HepG2 (cell line): ENCODE measurements around the gene MIER1. TPM values are rescaled to one million over a fixed set of nuclear protein-coding genes. Genes with fewer than 3 reads are reported as not detected.

Experiments used
- ZNF281 ChIP-seq: sonication (generic); formaldehyde crosslinking; IDR thresholded peaks from 2 replicates; pipeline ENCODE4 v1.4.0; 2020; ENCODE audit warnings: missing genetic modification reagents, borderline replicate concordance
- ZNF775 ChIP-seq: sonication (generic); formaldehyde crosslinking; IDR thresholded peaks from 2 replicates; pipeline ENCODE4 v1.4.0; 2020; ENCODE audit warnings: missing genetic modification reagents, mild to moderate bottlenecking, moderate library complexity, borderline replicate concordance
- polyA plus RNA-seq, 8 experiments: library from polyadenylated mRNA; depleted of rRNA in 3 of 8; stranded (reverse) in 7 of 8; unstranded in 1 of 8; fragments of >200 nt; fragmentation: Illumina TruSeq in 4 of 8; extraction: Trizol in 4 of 8; gene quantifications; 2 replicates each; pipeline versions ENCODE4 v1.2.1 to v1.2.3, GENCODE V29; 2011 to 2016; ENCODE audit warnings: low read depth in 4 of 8, missing spikeins in 1 of 8, mixed read lengths in 1 of 8; ENCODE audit not compliant: insufficient read depth in 1 of 8
- total RNA-seq, 5 experiments: library from RNA; depleted of rRNA; stranded (reverse); fragments of >200 nt; fragmentation: Illumina TruSeq; extraction: Trizol; gene quantifications; 2 replicates each; pipeline ENCODE4 v1.2.3, GENCODE V29; 2016; ENCODE audit warnings: low read depth in 1 of 5
- TF ChIP-seq, protein P1 (sequence below), 2 experiments: fragments of 450-650 bp in 1 of 2; sonication (generic) in 1 of 2; formaldehyde crosslinking in 1 of 2; IDR thresholded peaks; 2 replicates each; pipeline versions ENCODE4 v1.6.1 to v1.8.0; 2016 to 2022; ENCODE audit warnings: antibody characterized with exemption in 1 of 2, mild to moderate bottlenecking in 1 of 2, missing genetic modification reagents in 1 of 2

MIER1 gene
- total and polyA plus RNA-seq, 2 of the 13 experiments (the other 11 are each of a cell fraction or from before 2014, with no cell fraction given) = 7.0 to 30.4 TPM

DNA sequence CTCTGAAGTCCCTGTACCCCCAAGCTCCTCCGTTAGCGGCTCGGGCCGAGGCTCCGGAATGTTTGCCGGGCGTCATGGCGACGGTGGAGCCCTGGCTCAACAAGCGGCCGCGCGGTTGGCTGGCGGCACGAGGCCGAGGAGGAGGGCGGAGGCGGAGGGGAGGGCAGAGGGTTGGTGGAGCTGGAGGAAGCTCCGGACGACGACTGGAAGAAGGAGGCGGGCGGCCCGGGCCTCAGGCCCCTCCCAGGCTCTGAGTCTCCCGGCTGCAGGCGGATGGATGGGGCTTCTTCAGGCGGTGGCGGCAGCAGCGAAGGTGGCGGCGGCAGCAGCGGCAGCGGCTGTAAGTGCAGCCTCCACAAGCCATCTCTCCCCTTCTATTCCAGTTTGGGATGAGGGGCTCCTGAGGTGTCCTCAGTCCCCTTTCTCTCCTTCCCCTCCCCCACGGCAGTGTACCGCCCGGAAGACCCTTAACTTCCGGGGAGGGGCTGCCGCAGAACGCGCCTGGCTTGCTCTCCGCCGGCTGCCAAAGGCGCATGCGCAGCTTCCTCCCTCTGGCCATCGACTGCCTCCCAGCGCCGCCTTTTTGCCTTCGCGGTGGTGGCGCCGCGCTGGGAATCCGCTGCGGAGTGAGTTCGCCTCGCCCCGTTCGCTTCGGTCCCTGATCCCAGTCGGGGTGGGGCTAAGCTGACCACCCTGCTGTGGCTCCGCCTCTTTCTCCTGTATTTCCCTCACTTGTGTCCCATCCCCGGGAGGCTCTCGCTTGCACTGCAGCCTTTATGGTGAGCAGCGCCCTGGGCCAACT is at the start of gene MIER1, which contains the start of gene DNAI4 (continued):
- TF ChIP-seq, protein P1, sequence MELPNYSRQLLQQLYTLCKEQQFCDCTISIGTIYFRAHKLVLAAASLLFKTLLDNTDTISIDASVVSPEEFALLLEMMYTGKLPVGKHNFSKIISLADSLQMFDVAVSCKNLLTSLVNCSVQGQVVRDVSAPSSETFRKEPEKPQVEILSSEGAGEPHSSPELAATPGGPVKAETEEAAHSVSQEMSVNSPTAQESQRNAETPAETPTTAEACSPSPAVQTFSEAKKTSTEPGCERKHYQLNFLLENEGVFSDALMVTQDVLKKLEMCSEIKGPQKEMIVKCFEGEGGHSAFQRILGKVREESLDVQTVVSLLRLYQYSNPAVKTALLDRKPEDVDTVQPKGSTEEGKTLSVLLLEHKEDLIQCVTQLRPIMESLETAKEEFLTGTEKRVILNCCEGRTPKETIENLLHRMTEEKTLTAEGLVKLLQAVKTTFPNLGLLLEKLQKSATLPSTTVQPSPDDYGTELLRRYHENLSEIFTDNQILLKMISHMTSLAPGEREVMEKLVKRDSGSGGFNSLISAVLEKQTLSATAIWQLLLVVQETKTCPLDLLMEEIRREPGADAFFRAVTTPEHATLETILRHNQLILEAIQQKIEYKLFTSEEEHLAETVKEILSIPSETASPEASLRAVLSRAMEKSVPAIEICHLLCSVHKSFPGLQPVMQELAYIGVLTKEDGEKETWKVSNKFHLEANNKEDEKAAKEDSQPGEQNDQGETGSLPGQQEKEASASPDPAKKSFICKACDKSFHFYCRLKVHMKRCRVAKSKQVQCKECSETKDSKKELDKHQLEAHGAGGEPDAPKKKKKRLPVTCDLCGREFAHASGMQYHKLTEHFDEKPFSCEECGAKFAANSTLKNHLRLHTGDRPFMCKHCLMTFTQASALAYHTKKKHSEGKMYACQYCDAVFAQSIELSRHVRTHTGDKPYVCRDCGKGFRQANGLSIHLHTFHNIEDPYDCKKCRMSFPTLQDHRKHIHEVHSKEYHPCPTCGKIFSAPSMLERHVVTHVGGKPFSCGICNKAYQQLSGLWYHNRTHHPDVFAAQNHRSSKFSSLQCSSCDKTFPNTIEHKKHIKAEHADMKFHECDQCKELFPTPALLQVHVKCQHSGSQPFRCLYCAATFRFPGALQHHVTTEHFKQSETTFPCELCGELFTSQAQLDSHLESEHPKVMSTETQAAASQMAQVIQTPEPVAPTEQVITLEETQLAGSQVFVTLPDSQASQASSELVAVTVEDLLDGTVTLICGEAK (IDR thresholded peaks at IDR 0.05) = no peak
- TF ChIP-seq, protein P1 (CRISPR knock-in tag; IDR thresholded peaks at IDR 0.05) = no peak
- peak; percentile 96 for TF ChIP-seq ZNF281 (CRISPR knock-in tag)
- no peak for TF ChIP-seq ZNF775
